TTC549 (cell line): ENCODE measurements around the gene MNT.
A peak's percentile ranks its signal among the peaks of the same experiment; 100 is the strongest.

Experiments
- FAIRE-seq: peaks from 2 replicates; lab custom pipeline; 2012; peaks lifted over from hg19 to GRCh38; lab: Jason Lieb, UNC

The MNT gene

DNA sequence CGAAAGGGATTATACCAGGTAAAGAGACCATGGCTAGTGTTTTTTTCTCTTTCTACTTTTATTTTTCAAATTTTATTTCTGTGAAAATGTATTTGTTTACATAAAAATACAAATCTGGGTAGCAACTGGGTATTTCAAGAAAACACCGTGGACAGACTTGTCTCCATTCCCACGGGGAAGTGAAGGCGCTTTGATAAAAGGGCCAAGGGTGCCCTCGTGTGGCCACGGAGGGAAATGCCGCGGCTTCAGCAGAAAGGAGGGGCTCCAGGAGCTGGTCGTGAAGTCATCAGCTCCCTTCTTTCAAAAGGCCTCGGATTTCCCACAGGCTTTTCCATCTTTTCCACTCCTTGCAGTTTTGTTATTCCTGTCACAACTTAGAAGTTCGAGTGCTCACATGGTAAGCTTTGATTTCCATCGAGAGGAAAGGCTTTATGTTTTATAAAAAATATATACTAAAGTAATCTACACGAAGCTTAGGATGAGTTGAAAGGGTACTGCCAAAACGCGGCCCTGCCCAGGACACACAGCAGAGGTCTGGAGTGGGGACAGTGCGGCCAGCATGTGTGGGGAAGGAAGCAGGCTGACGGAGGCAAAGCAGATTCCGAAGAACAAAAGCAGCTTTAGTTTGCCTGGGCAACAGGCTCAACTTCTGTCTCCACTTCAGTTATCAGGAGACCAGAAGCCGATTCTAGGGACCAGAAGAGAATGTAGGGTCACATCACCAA, 15.3 kb upstream of the MNT start:
- peak; percentile 93 for FAIRE-seq

DNA sequence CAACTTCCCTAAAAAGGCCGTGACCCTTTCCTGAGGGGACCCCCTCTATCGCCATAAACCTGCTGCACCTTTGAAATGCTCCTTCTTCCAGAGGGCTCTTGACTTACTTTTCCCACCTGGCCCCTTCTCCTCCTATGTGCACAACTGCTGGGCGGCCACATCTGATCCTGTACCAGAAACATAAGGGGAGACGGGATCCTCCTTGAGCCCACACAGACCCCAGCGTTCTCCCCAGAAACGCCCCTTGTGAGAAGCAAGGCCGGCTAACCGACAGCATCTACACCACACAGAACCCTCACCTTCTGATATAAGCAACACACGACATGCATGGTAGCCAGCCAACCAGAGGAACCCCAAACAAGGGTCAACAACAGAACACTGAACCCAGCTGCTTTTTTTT, 14.2 kb upstream of the MNT start:
- no peak for FAIRE-seq

DNA sequence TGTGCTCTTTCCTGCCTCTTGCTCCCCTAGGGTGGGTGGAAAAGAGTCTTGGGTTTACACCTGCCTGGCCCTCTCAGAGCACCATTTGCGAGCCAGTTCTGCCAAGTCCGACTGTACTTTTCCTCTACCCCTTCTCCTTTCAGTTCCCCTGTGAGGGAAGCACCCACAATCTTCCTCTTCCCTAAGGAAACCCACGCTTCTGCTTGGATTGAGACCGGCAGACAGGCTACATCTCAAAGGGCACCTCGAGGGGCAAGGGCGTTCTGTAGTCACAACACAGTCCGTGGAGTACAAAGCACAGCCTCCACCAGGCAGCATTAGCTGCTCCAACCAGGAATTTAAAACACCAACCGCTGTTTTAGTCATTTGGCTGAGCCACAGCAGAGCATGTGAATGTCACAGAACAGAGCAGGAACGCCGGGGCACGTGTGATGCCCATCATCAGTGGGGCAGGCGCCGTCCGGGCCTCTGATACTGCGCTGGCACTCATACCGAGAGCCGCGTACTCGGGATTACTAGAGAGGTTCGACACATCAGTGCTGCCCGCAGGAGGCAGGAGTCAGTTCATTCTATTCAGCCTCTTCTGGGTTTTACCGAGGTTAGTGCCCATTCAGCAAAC, 13.7 kb upstream of the MNT start:
- FAIRE-seq, result no peak

DNA sequence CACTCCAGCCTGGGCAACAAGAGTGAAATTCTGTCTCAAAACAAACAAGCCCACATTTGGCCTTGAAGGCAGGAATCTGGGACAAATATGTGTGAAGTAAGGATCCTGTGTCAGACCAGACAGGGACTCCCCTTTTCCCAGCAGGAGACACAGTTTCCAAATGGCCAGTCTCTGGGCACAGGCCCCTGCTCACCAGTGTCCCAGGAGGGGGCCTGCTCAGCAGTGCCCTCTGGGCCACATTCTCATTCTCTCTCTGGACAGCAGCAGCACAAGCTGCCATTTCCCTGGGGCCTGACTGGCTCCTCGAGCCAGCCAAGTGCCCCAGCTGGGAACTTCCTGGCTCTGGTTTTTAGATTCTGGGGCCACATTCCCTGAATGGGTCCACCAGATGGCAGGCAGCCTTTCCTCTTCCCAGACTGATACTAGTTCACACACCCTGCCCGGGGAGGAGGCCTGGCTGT, 11.7 kb upstream of the MNT start:
- no peak for FAIRE-seq

DNA sequence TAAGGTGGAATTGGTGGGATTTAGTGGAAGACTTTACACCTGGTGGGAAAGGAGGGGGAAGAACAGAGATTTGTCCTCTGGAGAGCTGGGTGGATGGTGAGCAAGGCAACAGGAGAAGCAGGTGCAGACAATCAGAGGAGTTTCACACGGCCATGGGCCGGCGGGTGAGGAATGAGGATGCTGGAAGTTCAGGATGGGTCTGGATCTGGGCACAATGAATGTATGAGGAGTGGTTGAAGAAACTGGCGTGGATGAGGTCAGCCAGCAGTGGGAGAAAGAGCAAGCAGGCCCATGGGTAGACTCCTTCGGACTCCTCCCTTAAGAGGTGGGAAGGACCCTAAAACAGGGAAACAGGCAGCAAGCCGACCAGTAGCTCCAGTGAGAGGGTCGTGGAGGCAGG, 10.1 kb upstream of the MNT start:
- FAIRE-seq, result no peak

DNA sequence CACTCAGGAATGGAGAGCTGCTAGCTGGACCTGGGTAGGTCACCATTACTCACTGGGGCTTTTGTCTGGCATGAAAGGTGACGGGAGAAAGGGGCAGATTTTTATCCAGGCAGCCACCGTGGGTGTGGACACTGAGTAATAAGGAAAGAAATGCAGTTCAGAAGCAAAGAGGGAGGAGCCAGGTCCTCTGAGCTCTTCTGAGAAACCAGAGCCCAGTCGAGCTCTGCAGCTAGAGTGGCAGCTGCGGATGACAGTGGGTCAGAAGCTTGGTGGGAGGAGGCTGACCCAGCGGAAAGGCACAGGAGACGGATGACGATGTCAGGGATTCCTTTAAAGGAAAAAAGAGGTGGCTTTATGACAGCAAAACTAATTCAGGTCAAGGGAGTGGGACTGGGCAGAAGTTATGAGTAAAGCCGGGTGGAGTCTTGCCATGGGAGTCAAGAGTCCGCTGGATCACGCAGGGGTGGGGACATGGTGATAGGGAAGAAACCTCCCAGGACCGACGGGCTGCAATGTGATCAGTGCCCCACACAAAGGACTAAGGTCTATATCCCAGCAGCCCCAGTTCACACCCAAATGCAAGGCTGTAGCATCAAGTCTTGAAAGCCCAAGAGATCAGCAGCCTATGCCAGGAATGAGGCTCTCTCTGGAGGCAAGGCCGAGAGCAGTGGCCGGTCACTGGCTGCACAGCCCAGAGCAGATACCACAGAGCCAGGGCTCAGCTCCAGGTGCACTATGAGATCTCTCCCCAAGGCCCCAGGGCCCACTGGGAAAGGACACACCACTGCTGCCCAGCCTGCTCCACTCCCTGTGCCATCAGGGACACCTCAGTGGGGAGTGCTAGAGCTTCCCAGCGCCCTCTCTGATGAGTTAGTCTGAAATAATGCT, 6.3 kb upstream of the MNT start:
- FAIRE-seq, result no peak

DNA sequence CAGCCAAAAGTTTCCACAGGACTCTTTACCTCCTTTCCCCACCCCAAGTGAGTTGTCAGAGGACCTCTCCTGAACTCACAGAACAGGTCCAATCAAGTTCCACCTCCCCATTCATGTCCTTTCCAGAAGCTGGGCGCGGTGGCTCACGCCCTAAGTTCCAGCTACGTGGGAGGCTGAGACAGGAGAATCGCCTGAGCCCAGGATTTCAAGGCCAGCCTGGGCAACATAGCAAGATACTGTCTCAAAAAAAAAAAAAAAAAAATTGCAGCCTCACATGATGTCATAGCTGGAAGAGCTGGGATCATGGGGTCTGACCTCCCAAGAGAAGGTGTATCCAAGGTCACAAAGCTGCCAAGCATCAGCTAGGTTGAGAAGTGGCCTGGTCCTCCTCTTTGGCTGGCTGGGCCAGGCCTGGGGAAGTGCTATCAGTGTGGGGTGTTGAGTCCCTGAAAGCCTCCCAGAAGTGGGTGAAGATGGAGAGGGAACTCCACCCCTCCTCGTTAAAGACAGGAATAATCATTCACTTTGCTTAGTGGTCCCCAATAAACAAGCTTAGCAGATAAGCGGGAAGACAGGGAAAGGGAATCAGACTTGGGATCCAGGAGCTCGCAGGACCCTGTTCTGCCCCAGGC, 5.5 kb upstream of the MNT start:
- FAIRE-seq, result no peak

DNA sequence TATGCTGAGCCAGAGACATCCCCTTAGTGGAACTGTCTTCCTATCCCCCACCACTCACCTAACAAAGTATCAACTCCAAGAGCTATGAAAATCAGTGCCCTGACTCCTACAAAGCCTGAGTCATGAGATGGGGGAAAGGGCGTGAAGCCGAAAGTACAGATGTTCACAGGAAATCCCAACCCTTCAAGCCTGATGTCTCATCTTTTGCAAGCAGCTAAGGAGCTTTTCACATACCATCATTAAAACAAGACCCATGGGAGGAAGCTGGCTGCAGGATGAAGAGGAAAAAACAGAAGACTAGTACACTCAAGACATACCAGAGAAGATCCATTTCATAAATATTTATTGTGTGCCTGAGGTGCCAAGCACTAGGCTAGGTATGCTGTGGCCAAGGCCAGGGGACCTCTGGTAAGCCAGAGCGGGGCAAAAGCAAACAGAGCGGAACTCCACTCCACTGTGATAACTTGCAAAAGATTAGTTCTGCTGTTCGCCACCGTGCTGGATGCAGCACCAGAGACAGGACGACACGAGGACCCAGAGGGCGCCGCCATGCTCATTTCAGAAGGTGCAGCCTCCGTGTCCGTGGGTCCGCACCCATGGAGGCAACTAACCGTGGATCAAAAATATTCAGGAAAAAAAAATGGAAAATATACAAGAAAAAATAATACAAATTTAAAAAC, 4.5 kb upstream of the MNT start:
- no peak for FAIRE-seq

DNA sequence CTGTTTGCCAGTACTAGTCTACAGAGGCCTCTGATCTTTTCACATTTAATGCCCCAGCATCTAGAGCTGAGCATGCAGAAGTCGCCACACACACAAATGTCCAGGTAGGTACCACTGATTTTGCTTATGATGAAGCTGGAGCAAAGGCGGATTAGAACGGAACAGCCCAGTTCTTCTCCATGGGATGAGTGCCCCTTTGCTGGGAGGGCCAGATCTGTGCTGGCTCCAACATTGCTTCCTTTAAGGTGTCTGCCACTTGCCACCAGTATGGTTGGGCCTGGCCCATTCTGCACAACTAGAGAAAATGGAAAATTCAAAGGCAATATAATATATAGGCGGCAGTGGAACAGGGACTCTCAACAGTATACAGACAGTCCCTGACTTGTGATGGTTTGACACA, 2.2 kb upstream of the MNT start:
- no peak for FAIRE-seq

DNA sequence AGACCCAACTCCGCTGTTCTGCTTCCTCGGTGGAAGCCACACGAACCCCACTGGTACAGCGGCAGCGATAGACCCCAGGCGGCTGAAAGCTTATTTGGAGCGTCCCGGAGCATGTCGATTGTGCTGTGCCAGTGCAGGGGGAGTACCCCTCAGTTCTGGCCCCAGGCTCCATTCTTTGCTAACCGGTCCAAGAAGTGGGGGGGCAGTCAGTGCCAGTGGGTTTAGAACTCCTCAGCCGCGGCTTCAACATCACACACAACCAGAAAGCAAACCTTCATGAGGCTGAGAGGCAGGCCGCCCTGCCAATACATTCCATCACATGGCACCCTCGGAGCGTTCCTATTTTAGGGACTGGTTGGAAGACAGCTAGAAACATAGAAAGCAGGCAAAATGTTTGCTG, 1.7 kb upstream of the MNT start:
- FAIRE-seq, result no peak

DNA sequence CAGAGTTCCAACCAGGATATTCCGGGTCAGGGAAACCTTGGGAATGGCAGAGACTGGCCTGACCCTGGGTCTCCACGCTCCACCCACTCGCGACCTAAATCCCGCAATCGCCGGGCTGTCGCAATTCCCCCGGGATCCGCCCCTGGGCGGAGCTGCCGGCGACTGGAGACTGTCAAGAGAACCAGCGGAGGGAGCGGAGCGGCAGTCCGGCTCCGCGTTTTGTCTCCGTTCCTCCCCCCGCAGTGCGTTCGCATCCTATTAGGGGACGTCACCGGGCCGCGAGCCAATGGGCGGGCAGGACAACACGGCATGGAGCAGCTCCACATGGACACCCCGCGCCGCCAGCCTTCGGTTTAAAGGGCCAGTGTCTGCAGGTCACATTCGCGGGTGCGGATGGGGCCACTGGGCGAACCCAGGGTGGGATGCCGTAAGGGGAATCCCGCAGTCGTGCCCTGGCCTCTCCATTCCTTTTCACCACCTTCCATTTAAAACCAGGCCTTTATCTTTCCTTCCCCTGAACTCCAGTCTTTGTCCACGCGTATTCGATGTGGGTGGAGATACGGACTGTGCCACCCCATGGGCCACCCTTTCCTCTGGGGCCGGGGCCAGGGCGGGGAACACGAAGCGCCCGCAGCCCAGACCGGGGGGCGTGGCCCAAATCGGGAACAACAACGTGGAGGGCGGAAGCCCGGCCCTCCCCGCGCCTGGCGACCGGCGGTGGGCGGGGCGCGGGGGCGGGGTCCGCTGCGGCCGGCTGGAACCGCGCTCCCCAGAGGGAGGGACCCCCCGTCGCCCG, 764 bp upstream of the MNT start:
- peak; percentile 77 for FAIRE-seq

DNA sequence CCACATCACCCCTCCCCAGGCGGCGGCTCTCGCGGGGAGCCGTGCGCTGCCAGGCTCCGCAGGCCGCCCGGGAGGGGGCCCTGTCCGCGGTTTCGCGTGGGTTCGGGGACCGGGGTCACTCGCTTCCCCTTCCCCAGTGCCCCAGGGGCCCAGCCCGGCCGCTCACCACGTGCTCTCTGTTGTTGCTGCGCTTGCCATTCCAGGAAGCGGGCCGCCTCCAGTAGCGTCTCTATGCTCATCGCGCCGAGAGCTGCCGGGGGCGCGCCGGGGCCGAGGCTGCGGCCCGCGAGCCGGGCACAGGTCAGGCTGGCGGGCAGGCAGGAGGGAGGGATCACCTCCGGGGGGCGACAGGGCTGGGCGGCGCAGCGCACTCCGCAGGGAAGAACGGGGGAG, 390 bp downstream of the MNT start:
- no peak for FAIRE-seq

DNA sequence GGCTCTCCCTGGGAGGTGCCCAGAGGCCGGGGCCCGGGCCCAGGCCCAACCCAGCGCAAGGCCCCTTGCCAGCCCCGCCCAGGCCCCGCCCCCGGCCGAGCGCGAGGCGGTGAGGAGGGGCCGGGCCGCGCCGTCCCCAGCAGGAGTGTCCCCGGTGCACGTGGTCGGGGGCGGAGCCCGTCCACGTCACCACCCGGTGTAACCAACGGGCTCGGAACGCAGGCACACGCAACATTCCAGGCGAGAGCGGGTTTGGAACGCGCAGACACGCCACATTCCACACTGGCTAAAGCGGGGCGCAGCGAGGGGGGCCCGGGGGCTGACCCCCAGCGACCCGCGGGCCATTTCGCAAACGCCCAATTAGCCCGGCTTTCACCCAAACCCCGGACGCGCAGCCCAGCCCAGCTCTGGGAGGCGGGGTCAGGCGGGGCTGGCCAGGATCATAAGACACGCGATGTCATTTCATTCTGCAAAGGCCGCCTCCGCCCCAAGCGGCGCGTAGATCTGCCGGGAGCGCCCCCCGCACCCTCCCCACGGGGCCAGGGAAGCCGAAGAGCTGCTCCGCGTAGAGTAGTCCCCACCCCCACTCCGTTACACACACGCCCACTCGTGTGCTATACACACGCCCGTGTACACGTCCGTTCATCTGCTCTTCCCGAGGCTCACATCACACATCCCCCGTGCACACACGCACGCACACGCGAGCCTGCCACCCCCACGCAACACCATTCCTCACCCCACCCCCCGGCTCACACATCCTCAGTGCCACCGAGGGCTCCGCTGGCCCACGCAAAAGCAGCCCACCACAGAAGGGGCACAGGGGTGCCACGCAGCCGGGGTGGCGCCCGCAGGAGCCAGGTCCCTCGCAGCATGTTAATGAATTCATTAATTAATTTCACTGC, 1.0 kb downstream of the MNT start:
- no peak for FAIRE-seq

DNA sequence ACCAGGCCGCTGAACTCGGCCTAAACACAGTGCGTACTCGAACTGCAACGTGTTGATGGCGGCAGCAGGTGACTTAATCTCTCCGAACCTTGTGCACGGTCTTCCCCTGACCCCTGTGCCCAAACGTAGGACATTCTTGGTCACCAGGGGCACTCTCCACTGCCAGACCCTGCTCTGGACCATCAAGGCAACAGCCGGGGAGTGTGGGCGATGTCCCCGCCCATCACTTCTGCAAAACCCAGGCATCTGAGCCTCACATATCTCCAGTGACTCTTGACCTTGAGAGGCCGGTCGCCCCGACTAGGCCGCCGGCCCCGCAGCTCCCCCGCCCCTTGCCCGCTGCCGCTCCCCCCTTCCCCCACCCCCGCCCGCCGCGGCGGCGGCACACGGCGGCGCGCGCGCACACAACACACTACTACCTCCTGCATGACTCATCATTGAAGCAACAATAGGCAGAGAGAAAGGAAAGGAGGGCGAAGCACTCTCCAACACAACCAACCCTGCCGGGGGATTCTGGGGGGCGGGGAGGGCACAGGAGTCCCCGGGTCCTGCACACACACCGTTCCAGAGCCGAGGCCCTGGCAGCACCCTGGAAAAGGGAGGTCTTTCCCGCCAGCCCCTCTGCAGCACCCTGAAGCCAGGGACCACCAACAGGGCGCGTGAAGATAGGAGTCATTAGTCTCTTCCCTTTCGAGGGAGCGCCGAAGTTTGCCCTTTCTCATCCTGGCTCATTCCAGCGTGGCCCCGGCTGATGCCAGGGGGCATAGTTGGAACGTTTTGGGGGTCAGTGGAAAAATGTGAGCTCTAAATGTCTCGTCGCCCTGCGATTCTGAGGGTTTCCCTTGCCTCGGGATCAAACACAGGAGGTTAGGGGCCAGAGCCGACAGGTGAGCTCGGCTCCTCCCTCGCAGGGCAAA, 1.9 kb downstream of the MNT start:
- no peak for FAIRE-seq

DNA sequence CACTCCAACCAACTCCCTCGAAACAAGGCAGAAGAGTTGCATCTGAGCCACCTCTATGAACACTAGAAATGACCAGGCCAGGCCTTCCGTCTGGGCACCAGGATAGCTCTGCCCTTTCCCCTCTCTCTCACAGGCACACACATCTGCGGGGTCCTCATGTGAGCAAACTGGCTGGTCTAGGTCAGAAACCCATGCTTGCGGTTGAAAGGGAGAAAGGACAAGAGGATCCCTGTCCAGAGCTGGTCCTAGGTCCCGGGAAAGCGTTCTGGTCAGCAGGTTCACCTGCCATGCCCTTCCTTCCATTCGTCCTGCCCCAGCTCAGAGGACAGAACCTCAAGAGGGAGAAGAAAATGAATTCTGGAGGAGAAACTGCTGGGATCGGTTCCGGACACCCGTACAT, 2.7 kb downstream of the MNT start:
- FAIRE-seq, result no peak

DNA sequence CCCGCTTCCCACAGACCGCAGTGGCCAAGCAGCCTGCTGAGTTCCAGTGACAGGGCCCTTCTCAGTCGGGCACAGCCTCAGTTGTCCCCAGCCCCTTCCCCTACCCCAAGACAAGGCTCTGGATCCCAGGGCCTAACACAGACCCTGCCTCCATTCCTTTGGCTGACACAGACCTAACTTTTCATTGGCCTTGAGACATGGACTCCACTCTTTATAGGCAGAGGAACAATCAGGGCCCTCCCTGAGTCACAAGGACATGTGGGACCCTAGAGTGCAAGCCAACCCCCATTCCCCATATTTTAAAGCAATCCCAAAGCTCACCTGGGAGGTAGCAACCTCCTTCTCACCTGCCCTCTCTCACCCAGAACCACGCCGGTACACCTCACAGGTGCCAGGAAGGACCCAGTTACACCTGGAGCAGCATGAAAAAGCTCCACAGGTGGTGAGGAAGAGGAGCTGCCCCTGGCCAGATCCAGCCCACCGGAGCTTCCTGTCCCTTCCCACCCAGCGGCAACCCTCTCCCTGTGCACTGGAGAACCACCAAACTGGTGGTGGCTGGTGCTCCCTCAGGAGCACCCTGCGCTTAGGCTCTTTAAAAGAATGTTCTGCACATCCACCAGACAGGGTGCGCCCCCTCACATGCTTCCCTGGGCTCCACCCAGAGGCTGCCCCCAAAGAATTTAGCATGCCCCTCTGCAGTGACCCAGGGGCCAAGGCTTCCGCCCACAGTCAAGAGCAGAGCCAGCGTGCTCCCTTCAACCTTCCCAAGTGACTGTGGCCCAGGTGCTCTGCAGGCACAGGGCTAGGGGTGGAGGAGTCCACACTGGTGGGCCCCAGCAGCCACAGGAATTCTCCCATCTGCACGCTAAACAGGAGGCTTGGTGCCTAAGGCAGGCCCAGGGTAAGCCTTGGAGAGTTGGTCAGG, 3.4 kb downstream of the MNT start:
- no peak for FAIRE-seq

DNA sequence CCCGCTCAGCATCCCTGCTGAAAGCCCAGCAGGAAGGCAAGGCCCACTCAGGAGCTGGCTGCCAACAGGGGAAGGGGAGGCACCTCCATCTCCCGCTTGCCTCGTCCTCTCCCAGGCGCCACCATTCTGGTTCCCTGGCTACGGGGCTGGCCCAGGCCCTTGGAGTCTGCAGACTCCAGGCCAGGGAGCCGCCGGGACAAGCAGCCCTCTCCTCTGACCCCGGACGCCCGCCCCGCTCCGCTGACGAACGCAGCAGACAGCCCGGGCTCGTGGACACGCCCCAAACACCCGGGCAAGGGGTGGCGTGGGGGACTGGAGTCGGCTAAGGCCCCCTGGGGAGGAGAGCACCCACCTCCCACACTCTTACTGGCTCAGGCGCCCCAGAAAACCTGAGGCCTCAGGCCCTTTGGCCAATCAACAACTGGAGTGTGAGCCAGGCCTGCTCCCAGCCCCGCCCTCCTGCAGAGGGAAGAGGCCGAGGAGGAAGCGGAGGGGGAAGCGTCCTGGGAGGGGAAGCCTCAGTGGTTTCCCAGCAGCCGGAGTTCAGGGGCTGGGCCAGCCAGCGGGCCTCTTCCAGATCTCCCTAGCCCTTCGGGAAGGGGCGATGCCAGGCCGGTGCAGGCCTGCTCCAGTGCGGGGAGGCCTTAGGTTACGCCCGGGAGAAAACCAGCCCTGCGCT, 4.2 kb downstream of the MNT start:
- FAIRE-seq, result peak; percentile 91

DNA sequence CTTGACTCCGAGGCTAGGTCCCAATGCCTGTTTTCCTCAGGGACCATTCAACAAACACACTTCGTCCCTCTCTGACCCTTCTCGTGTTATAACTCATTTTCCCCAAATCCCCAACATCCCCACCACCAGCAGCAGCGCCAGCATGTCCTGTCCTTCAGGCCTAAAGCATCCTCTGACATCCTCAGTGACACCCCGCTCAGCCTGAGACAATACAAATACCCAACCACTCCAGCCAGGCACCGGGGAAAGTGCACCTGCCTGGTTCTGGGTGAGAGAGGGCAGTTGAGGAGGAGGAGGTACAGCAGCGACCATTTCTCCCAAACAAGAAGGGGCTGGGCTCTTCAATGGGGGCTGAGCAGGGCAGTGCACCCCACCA, 4.7 kb downstream of the MNT start:
- FAIRE-seq, result no peak
